Thyroid gland (tissue), 4 donors: Measurements from ENCODE around the gene SLC25A21. TPM values are rescaled to one million over a fixed set of nuclear protein-coding genes. Genes with fewer than 3 reads are reported as not detected.

Experiments used
- DNase-seq, 2 donors: peaks; one replicate each; pipeline ENCODE4 v3.0.0-alpha.2; 2019
- H3K27ac ChIP-seq, 3 donors: fragments of 200-600 bp; sonication (generic); 1 replicate in 2 of 3; 2 replicates in 1 of 3; pipeline ENCODE4 v1.5.1; 2016 to 2019; ENCODE audit warnings: mild to moderate bottlenecking in 1 of 3, moderate library complexity in 1 of 3
- H3K27me3 ChIP-seq: fragments of 200-600 bp; sonication (generic); one replicate; pipeline ENCODE4 v1.5.1; 2019
- H3K36me3 ChIP-seq, 2 donors: fragments of 200-600 bp; sonication (generic); one replicate each; pipeline ENCODE4 v1.5.1; 2016 to 2019
- H3K4me1 ChIP-seq, 2 donors: fragments of 200-600 bp; sonication (generic); one replicate each; pipeline ENCODE4 v1.5.1; 2017 to 2019
- H3K4me3 ChIP-seq, 3 donors: fragments of 200-600 bp; sonication (generic); replicated peaks in 1 of 3; 1 replicate in 2 of 3; 2 replicates in 1 of 3; pipeline ENCODE4 v1.5.1; 2016; ENCODE audit warnings: mild to moderate bottlenecking in 1 of 3
- H3K9me3 ChIP-seq: fragments of 200-600 bp; sonication (generic); one replicate; pipeline ENCODE4 v1.5.1; 2017
- POLR2A ChIP-seq, 2 donors: fragments of 450-650 bp; IDR thresholded peaks; one replicate each; pipeline ENCODE4 v1.6.1; 2017; ENCODE audit warnings: antibody characterized with exemption in 2 of 2, mild to moderate bottlenecking in 2 of 2, moderate library complexity in 1 of 2
- WGBS, 2 donors: methylation state at CpG; one replicate each; pipeline ENCODE4 v1.1.5; 2017; 5-methylcytosine and 5-hydroxymethylcytosine counted together
- intact Hi-C: fragments of 100-400 bp; cut with DNase I; formaldehyde crosslinking; loops from one replicate; pipeline ENCODE4 v1.15.1; 2023
- total RNA-seq, 4 donors: library from RNA; depleted of rRNA; stranded (reverse); fragments of >200 nt; gene quantifications; one replicate each; pipeline ENCODE4 v1.2.3, GENCODE V29; 2016
- TF ChIP-seq, protein P1 (sequence below), 6 experiments: fragments of 200-600 bp in 3 of 6; fragments of 450-650 bp in 3 of 6; sonication (generic) in 3 of 6; IDR thresholded peaks; one replicate each; pipeline ENCODE4 v1.5.1; 2016 to 2019; ENCODE audit warnings: antibody characterized with exemption in 6 of 6, mild to moderate bottlenecking in 2 of 6, inconsistent platforms in 1 of 6, moderate library complexity in 1 of 6

SLC25A21 gene
- total RNA-seq, 4 donors from 2014 or later, result 0.29 to 1.4 (median 0.60) TPM

DNA sequence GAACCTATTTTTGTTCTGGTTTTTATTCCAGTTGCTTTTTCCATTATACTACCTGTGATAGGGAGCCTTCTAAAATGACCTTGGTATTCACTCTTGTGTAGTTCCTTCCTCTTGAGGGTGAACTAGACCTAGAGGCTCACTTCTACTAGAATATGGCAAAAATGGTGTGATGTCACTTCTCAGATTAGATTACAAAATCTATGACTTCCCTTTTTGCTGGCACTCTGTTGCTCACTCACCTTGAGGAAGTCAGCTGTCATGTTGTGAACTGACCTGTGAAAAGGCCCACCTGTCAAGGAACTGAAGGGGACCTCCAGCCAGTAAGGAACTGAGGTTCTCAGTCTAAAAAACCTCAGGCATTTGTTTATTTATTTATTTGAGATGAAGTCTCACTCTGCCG lies 31.0 kb upstream of the SLC25A21 start:
- Histone ChIP-seq H3K4me1 (no peaks in the 10 kb centered on the region), H3K27ac (no peak overlapping the region), H3K27me3 (no peaks in the 10 kb centered on the region), H3K4me3 (no peak overlapping the region), H3K9me3 (no peaks in the 10 kb centered on the region), H3K36me3 (no peaks in the 10 kb centered on the region)
- no peak for TF ChIP-seq POLR2A (IDR thresholded peaks at IDR 0.05)
- TF ChIP-seq, protein P1, sequence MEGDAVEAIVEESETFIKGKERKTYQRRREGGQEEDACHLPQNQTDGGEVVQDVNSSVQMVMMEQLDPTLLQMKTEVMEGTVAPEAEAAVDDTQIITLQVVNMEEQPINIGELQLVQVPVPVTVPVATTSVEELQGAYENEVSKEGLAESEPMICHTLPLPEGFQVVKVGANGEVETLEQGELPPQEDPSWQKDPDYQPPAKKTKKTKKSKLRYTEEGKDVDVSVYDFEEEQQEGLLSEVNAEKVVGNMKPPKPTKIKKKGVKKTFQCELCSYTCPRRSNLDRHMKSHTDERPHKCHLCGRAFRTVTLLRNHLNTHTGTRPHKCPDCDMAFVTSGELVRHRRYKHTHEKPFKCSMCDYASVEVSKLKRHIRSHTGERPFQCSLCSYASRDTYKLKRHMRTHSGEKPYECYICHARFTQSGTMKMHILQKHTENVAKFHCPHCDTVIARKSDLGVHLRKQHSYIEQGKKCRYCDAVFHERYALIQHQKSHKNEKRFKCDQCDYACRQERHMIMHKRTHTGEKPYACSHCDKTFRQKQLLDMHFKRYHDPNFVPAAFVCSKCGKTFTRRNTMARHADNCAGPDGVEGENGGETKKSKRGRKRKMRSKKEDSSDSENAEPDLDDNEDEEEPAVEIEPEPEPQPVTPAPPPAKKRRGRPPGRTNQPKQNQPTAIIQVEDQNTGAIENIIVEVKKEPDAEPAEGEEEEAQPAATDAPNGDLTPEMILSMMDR (IDR thresholded peaks at IDR 0.05), result no peak
- WGBS, 2 donors, result 86 to 100% methylated on average over 1 of the region's 1 CpG
- intact Hi-C loops, result no loop called here
- no peak for DNase-seq

DNA sequence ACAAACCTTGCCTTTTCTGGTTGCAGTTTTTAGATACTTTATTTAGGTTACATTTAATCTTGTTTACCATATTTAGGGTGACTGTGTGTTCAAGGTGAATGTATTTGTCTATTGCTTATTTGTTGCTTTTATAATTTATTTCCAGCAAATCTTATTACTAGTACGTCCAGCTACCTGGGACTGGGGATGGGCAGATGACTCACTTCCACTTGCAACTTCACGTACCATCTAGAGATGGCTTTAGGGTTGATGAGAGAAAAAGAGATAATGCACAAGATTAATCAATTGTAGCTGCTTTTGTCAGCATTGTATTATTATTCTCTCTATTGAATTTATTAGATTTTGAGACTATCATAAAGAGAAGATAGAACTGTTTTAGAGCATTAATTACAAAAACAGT lies 30.4 kb upstream of the SLC25A21 start:
- Histone ChIP-seq H3K36me3 (no peaks in the 10 kb centered on the region), H3K9me3 (no peaks in the 10 kb centered on the region), H3K4me1 (no peaks in the 10 kb centered on the region), H3K4me3 (no peak overlapping the region), H3K27me3 (no peaks in the 10 kb centered on the region), H3K27ac (no peak overlapping the region)
- 95 to 96% methylated on average over 2 of the region's 2 CpGs for WGBS, 2 donors
- no peak for TF ChIP-seq POLR2A (IDR thresholded peaks at IDR 0.05)
- TF ChIP-seq, protein P1 (IDR thresholded peaks at IDR 0.05), result no peak
- intact Hi-C loops, result no loop called here
- DNase-seq, result no peak

- intact Hi-C loops, result no loop called here
- Histone ChIP-seq H3K4me1 (no peaks in the 10 kb centered on the region), H3K36me3 (no peaks in the 10 kb centered on the region), H3K9me3 (no peaks in the 10 kb centered on the region), H3K4me3 (no peak overlapping the region), H3K27ac (no peak overlapping the region), H3K27me3 (no peaks in the 10 kb centered on the region)
- DNase-seq, result no peak
- TF ChIP-seq POLR2A (IDR thresholded peaks at IDR 0.05), result no peak
- TF ChIP-seq, protein P1 (IDR thresholded peaks at IDR 0.05), result no peak
- WGBS, 2 donors, result 96 to 99% methylated on average over 2 of the region's 2 CpGs
Observed at GRCh38 chr14:37202265-37202664, 29.9 kb upstream of the SLC25A21 start.

DNA sequence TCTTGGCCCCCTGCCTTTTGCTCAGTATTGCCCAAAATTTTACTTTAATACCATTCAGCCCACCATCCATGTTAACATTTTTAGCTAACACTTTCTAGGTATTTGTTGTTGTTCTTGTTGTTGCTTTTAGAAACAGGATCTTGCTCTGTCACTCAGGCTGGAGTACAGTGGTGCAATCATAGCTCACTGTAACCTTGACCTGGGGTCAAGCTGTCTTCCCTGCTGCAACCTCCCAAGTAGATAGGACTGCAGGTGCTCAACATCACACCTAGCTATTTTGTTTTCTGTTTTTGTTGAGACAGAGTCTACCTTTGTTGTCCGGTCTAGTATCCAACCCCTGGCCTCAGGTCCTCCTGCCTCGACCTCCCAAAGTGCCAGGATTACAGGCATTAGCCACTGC lies 29.3 kb upstream of the SLC25A21 start:
- Histone ChIP-seq H3K4me3 (no peak overlapping the region), H3K27me3 (no peaks in the 10 kb centered on the region), H3K36me3 (no peaks in the 10 kb centered on the region), H3K4me1 (peaks cover 0 to 4% of the 10 kb centered on the region in 2 donors), H3K9me3 (no peaks in the 10 kb centered on the region), H3K27ac (no peak overlapping the region)
- DNase-seq, result no peak
- intact Hi-C loops, result no loop called here
- 92 to 96% methylated on average over 2 of the region's 2 CpGs for WGBS, 2 donors
- TF ChIP-seq POLR2A (IDR thresholded peaks at IDR 0.05), result no peak
- TF ChIP-seq, protein P1 (IDR thresholded peaks at IDR 0.05), result no peak

GRCh38 chr14:37198907-37199306 lies 26.5 kb upstream of the SLC25A21 start:
- DNase-seq, result no peak
- H3K4me1 ChIP-seq, result peaks cover 0 to 5% of the 10 kb centered on the region in 2 donors
- no peaks in the 10 kb centered on the region for H3K9me3 ChIP-seq
- H3K27me3 ChIP-seq, result no peaks in the 10 kb centered on the region
- no peak overlapping the region for H3K4me3 ChIP-seq
- intact Hi-C loops, result no loop called here
- WGBS, 2 donors, result 94 to 96% methylated on average over 5 of the region's 5 CpGs
- TF ChIP-seq POLR2A (IDR thresholded peaks at IDR 0.05), result no peak
- TF ChIP-seq, protein P1 (IDR thresholded peaks at IDR 0.05), result no peak
- H3K36me3 ChIP-seq, result no peaks in the 10 kb centered on the region
- no peak overlapping the region for H3K27ac ChIP-seq
